Measurements from ENCODE around the gene HARBI1.

The HARBI1 gene

GRCh38 chr11:46664612-46665011 lies 47.6 kb upstream of the HARBI1 start:
- Histone ChIP-seq H3K9ac (ENCODE audit: low read depth, low read length, poor library complexity, severe bottlenecking) (no peak overlapping the region), H3K79me2 (ENCODE audit: insufficient read depth, low read length) (no peaks in the 10 kb centered on the region), H3K4me2 (ENCODE audit: low read depth, low read length, poor library complexity, severe bottlenecking) (no peak overlapping the region), H3K36me3 (ENCODE audit: insufficient read depth, low read length) (peaks cover 61% of the 10 kb centered on the region; the same call in 1 of the 2 replicates), H4K20me1 (ENCODE audit: insufficient read depth, low read length, poor library complexity, severe bottlenecking) (no peaks in the 10 kb centered on the region), H3K9me3 (ENCODE audit: insufficient read depth, low read depth, low read length) (no peaks in the 10 kb centered on the region), H3F3A (ENCODE audit: low read depth) (no peaks in the 10 kb centered on the region), H3K4me3 (ENCODE audit: low read length, poor library complexity, severe bottlenecking) (no peak overlapping the region), H3K27me3 (ENCODE audit: insufficient read depth, low read length, poor library complexity, severe bottlenecking) (no peaks in the 10 kb centered on the region), H3K9me2 (replicated peaks; ENCODE audit: low read depth, low read length) (no peaks in the 10 kb centered on the region), H3K4me1 (ENCODE audit: insufficient read depth, low read length, poor library complexity, severe bottlenecking) (peaks cover 23% of the 10 kb centered on the region), H2AFZ (ENCODE audit: low read length) (no peak overlapping the region)
- no peak for TF ChIP-seq EZH2phosphoT487 (IDR thresholded peaks at IDR 0.05; ENCODE audit: borderline replicate concordance)
- TF ChIP-seq CTCF (conservative IDR thresholded peaks at IDR 0.05; ENCODE audit: low read length), result no peak

GRCh38 chr11:46663277-46663940 lies 46.4 kb upstream of the HARBI1 start:
- Histone ChIP-seq H3K9ac (ENCODE audit: low read depth, low read length, poor library complexity, severe bottlenecking) (no peak overlapping the region), H3K9me3 (ENCODE audit: insufficient read depth, low read depth, low read length) (no peaks in the 10 kb centered on the region), H3F3A (ENCODE audit: low read depth) (no peaks in the 10 kb centered on the region), H3K4me2 (ENCODE audit: low read depth, low read length, poor library complexity, severe bottlenecking) (no peak overlapping the region), H2AFZ (ENCODE audit: low read length) (no peak overlapping the region), H3K79me2 (ENCODE audit: insufficient read depth, low read length) (no peaks in the 10 kb centered on the region), H3K36me3 (ENCODE audit: insufficient read depth, low read length) (peaks cover 61% of the 10 kb centered on the region; the same call in 1 of the 2 replicates), H3K9me2 (replicated peaks; ENCODE audit: low read depth, low read length) (no peaks in the 10 kb centered on the region), H3K4me1 (ENCODE audit: insufficient read depth, low read length, poor library complexity, severe bottlenecking) (peaks cover 20% of the 10 kb centered on the region), H4K20me1 (ENCODE audit: insufficient read depth, low read length, poor library complexity, severe bottlenecking) (no peaks in the 10 kb centered on the region), H3K27me3 (ENCODE audit: insufficient read depth, low read length, poor library complexity, severe bottlenecking) (no peaks in the 10 kb centered on the region), H3K4me3 (ENCODE audit: low read length, poor library complexity, severe bottlenecking) (no peak overlapping the region)
- TF ChIP-seq EZH2phosphoT487 (IDR thresholded peaks at IDR 0.05; ENCODE audit: borderline replicate concordance) (no peak), CTCF (conservative IDR thresholded peaks at IDR 0.05; ENCODE audit: low read length) (no peak)

- no peaks in the 10 kb centered on the region for H3K79me2 ChIP-seq (ENCODE audit: insufficient read depth, low read length)
- H3F3A ChIP-seq (ENCODE audit: low read depth), result no peaks in the 10 kb centered on the region
- no peaks in the 10 kb centered on the region for H4K20me1 ChIP-seq (ENCODE audit: insufficient read depth, low read length, poor library complexity, severe bottlenecking)
- H2AFZ ChIP-seq (ENCODE audit: low read length), result no peak overlapping the region
- TF ChIP-seq EZH2phosphoT487 (IDR thresholded peaks at IDR 0.05; ENCODE audit: borderline replicate concordance) (no peak), CTCF (conservative IDR thresholded peaks at IDR 0.05; ENCODE audit: low read length) (no peak)
- H3K4me1 ChIP-seq (ENCODE audit: insufficient read depth, low read length, poor library complexity, severe bottlenecking), result peaks cover 14% of the 10 kb centered on the region
- no peak overlapping the region for H3K4me2 ChIP-seq (ENCODE audit: low read depth, low read length, poor library complexity, severe bottlenecking)
- H3K9me3 ChIP-seq (ENCODE audit: insufficient read depth, low read depth, low read length), result no peaks in the 10 kb centered on the region
- no peaks in the 10 kb centered on the region for H3K9me2 ChIP-seq (replicated peaks; ENCODE audit: low read depth, low read length)
- peaks cover 62% of the 10 kb centered on the region; the same call in 1 of the 2 replicates for H3K36me3 ChIP-seq (ENCODE audit: insufficient read depth, low read length)
- no peak overlapping the region for H3K9ac ChIP-seq (ENCODE audit: low read depth, low read length, poor library complexity, severe bottlenecking)
- H3K4me3 ChIP-seq (ENCODE audit: low read length, poor library complexity, severe bottlenecking), result no peak overlapping the region
- no peaks in the 10 kb centered on the region for H3K27me3 ChIP-seq (ENCODE audit: insufficient read depth, low read length, poor library complexity, severe bottlenecking)
Observed at GRCh38 chr11:46662366-46662765, 45.3 kb upstream of the HARBI1 start.
